ENCODE results near the gene NKAIN4.
A peak's percentile ranks its signal among the peaks of the same experiment; 100 is the strongest.

Gene NKAIN4

GRCh38 chr20:63287697-63288580 lies 33.7 kb upstream of the NKAIN4 start:
- Histone ChIP-seq H3K9me3 (ENCODE audit: control insufficient read depth, insufficient read depth, low read depth, low read length) (no peaks in the 10 kb centered on the region), H3K27me3 (ENCODE audit: control insufficient read depth, insufficient read depth, low read length) (no peaks in the 10 kb centered on the region), H3K4me3 (ENCODE audit: low read depth, low read length) (no peak overlapping the region), H3K9ac (ENCODE audit: low read length) (no peak overlapping the region), H3K36me3 (ENCODE audit: control insufficient read depth, insufficient read depth, low read length) (peaks cover 65% of the 10 kb centered on the region), H3K4me1 (ENCODE audit: control insufficient read depth, insufficient read depth, low read length) (peaks cover 9% of the 10 kb centered on the region), H3K27ac (ENCODE audit: low read depth, low read length) (no peak overlapping the region)

- H3K4me3 ChIP-seq (ENCODE audit: low read depth, low read length), result no peak overlapping the region
- H3K9ac ChIP-seq (ENCODE audit: low read length), result no peak overlapping the region
- H3K4me1 ChIP-seq (ENCODE audit: control insufficient read depth, insufficient read depth, low read length), result peaks cover 9% of the 10 kb centered on the region
- no peaks in the 10 kb centered on the region for H3K27me3 ChIP-seq (ENCODE audit: control insufficient read depth, insufficient read depth, low read length)
- H3K9me3 ChIP-seq (ENCODE audit: control insufficient read depth, insufficient read depth, low read depth, low read length), result no peaks in the 10 kb centered on the region
- H3K36me3 ChIP-seq (ENCODE audit: control insufficient read depth, insufficient read depth, low read length), result peaks cover 74% of the 10 kb centered on the region
- H3K27ac ChIP-seq (ENCODE audit: low read depth, low read length), result no peak overlapping the region
These were observed 32.8 kb upstream of the NKAIN4 start for GRCh38 chr20:63286781-63287696.

DNA sequence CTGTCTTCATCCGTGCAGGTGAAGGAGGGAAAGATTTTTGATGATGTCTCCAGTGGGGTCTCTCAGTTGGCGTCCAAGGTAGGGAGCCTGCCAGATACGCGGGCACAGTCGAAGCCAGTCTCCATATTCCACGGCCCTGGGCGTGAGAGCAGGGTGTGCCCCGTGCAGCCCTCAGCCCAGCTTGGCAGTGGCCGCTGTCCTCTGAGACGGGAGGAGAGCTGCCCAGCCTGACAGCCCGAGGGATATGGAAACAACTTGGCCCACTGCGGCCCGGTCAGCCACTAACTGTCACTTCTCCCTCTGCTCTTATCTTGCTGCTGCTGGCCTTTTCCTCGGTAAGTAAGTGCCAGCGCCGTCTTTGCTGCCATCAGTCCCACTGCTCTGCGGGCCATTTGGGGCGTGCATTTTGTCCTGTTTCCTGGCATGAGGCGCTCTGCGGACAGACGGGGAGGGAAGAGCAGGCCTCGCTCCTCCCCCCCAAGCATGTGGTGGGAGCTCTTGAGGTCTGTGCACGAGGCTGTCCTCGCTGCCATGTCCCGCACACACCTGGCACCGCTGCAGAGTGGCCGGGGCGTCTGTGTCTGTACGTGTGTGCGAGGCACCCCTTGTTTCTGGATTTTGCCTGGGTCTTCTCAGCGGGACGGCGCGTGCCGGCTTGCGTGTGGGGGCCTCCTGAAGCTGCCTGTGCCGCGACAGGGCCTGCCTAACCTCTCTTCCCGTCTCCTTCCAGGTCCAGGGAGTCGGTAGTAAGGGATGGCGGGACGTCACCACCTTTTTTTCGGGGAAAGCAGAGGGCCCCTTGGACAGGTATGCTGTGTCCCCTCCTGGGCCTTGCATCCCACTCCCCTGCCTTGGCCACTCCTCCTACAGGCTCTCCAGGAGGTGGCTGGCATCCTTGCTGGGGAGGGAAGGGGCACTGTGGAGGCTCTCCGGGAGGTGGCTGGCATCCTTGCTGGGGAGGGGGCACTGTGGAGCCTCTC lies 31.7 kb upstream of the NKAIN4 start:
- H3K4me1 ChIP-seq (ENCODE audit: control insufficient read depth, insufficient read depth, low read length), result peaks cover 7% of the 10 kb centered on the region
- no peak overlapping the region for H3K27ac ChIP-seq (ENCODE audit: low read depth, low read length)
- H3K27me3 ChIP-seq (ENCODE audit: control insufficient read depth, insufficient read depth, low read length), result no peaks in the 10 kb centered on the region
- no peak overlapping the region for H3K9ac ChIP-seq (ENCODE audit: low read length)
- no peak overlapping the region for H3K4me3 ChIP-seq (ENCODE audit: low read depth, low read length)
- H3K36me3 ChIP-seq (ENCODE audit: control insufficient read depth, insufficient read depth, low read length), result peaks cover 85% of the 10 kb centered on the region
- no peaks in the 10 kb centered on the region for H3K9me3 ChIP-seq (ENCODE audit: control insufficient read depth, insufficient read depth, low read depth, low read length)

DNA sequence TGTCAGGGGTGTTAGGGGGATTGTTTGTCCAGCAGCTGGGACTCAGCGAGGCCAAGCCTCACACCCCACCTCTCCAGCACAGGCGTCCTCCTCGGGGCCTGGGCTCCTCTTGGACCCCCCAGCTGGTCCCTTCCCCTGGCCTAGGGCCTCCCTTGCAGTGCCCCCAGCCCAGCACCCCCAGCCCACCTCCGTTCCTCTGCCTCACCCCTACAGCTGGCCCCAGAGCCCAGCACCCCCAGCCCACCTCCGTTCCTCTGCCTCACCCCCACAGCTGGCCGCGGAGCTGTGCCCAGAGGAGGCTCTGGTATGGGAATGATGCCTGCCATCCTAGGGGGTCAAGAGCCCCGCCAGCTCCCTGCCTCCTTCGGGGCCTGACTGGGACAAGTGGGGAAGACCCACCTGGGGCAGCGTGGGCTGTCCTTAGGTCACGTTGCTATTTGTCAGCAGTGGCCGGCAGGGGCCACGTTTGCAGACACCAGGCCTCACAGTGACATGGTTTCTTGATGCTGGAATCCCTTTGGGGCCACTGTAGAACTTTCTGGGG lies 30.8 kb upstream of the NKAIN4 start:
- no peak overlapping the region for H3K27ac ChIP-seq (ENCODE audit: low read depth, low read length)
- H3K4me3 ChIP-seq (ENCODE audit: low read depth, low read length), result no peak overlapping the region
- H3K9ac ChIP-seq (ENCODE audit: low read length), result no peak overlapping the region
- H3K36me3 ChIP-seq (ENCODE audit: control insufficient read depth, insufficient read depth, low read length), result peaks cover 94% of the 10 kb centered on the region
- H3K9me3 ChIP-seq (ENCODE audit: control insufficient read depth, insufficient read depth, low read depth, low read length), result no peaks in the 10 kb centered on the region
- H3K27me3 ChIP-seq (ENCODE audit: control insufficient read depth, insufficient read depth, low read length), result no peaks in the 10 kb centered on the region
- H3K4me1 ChIP-seq (ENCODE audit: control insufficient read depth, insufficient read depth, low read length), result no peaks in the 10 kb centered on the region

GRCh38 chr20:63284544-63284949 lies 30.3 kb upstream of the NKAIN4 start:
- Histone ChIP-seq H3K27ac (ENCODE audit: low read depth, low read length) (no peak overlapping the region), H3K36me3 (ENCODE audit: control insufficient read depth, insufficient read depth, low read length) (peaks cover 96% of the 10 kb centered on the region), H3K9ac (ENCODE audit: low read length) (no peak overlapping the region), H3K4me1 (ENCODE audit: control insufficient read depth, insufficient read depth, low read length) (no peaks in the 10 kb centered on the region), H3K9me3 (ENCODE audit: control insufficient read depth, insufficient read depth, low read depth, low read length) (no peaks in the 10 kb centered on the region), H3K4me3 (ENCODE audit: low read depth, low read length) (no peak overlapping the region), H3K27me3 (ENCODE audit: control insufficient read depth, insufficient read depth, low read length) (no peaks in the 10 kb centered on the region)

DNA sequence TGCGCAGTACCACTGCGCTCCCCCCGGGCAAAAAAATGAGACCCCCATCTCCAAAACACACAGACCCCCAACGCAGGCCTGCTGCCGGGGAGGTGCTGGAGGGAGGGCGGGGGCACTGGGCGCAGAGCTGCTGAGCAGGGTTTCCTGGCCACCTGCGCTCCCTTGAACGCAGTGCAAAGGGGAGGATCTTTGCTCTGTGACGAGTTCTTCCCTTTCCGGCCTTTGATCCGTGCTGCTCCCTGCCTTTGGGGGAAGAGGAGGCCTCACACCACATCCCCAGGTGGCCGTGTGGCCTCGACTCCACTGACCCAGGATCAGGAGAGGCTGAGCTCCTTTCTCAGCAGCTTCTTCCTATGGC lies 29.8 kb upstream of the NKAIN4 start:
- H3K9me3 ChIP-seq (ENCODE audit: control insufficient read depth, insufficient read depth, low read depth, low read length), result no peaks in the 10 kb centered on the region
- peaks cover 96% of the 10 kb centered on the region for H3K36me3 ChIP-seq (ENCODE audit: control insufficient read depth, insufficient read depth, low read length)
- H3K27me3 ChIP-seq (ENCODE audit: control insufficient read depth, insufficient read depth, low read length), result no peaks in the 10 kb centered on the region
- no peak overlapping the region for H3K9ac ChIP-seq (ENCODE audit: low read length)
- no peak overlapping the region for H3K4me3 ChIP-seq (ENCODE audit: low read depth, low read length)
- no peak overlapping the region for H3K27ac ChIP-seq (ENCODE audit: low read depth, low read length)
- no peaks in the 10 kb centered on the region for H3K4me1 ChIP-seq (ENCODE audit: control insufficient read depth, insufficient read depth, low read length)

GRCh38 chr20:63283397-63284082 lies 29.3 kb upstream of the NKAIN4 start:
- Histone ChIP-seq H3K9me3 (ENCODE audit: control insufficient read depth, insufficient read depth, low read depth, low read length) (no peaks in the 10 kb centered on the region), H3K27ac (ENCODE audit: low read depth, low read length) (no peak overlapping the region), H3K9ac (ENCODE audit: low read length) (no peak overlapping the region), H3K4me1 (ENCODE audit: control insufficient read depth, insufficient read depth, low read length) (no peaks in the 10 kb centered on the region), H3K27me3 (ENCODE audit: control insufficient read depth, insufficient read depth, low read length) (no peaks in the 10 kb centered on the region), H3K36me3 (ENCODE audit: control insufficient read depth, insufficient read depth, low read length) (peaks cover 96% of the 10 kb centered on the region), H3K4me3 (ENCODE audit: low read depth, low read length) (no peak overlapping the region)

GRCh38 chr20:63282946-63283345 lies 28.7 kb upstream of the NKAIN4 start:
- no peak overlapping the region for H3K27ac ChIP-seq (ENCODE audit: low read depth, low read length)
- no peak overlapping the region for H3K4me3 ChIP-seq (ENCODE audit: low read depth, low read length)
- peaks cover 96% of the 10 kb centered on the region for H3K36me3 ChIP-seq (ENCODE audit: control insufficient read depth, insufficient read depth, low read length)
- H3K4me1 ChIP-seq (ENCODE audit: control insufficient read depth, insufficient read depth, low read length), result no peaks in the 10 kb centered on the region
- no peaks in the 10 kb centered on the region for H3K27me3 ChIP-seq (ENCODE audit: control insufficient read depth, insufficient read depth, low read length)
- H3K9ac ChIP-seq (ENCODE audit: low read length), result peak overlapping the region; percentile 39
- no peaks in the 10 kb centered on the region for H3K9me3 ChIP-seq (ENCODE audit: control insufficient read depth, insufficient read depth, low read depth, low read length)

DNA sequence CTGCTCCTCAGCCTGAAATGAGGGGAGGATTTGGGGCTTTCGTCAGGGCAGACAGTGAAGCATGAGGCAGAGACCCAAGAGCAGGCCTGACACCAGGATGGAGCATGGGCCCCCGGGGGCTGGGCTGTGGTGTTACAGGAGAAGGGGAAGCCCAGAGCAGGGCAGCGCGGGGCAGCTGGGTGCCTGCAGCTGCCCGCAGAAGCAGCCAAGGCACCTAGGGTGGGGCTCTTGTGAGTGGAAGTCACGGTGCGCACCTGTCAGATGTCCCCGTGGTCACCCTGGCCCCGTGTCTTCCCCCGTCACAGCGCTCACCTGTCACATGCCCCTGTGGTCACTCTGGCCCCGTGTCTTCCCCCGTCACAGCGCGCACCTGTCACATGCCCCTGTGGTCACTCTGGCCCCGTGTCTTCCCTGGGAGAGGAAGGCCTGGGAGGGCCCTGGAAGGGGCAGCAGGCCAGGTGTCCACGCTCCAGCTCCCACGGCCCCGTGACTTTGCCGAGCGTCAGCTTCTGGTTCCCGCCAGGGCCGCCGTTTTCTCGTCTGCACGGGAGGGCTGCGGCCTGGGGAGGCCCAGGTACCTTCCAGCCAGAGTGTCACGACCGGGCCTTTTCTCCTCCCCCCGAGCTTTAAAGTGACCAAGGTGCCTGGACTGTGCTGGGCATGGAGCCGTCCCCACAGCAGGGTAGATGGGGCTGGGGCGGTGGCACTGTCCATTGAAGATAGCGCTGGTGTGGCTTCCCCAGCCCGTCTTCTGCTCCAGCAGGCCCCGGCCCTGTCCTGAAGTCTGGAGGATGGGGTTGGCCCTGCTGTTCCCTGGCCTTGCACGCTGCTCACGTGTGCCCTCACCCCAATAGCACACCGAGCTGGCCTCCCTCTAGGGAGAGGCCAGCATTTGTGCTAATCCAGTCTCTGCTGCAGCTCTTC lies 27.7 kb upstream of the NKAIN4 start:
- no peaks in the 10 kb centered on the region for H3K27me3 ChIP-seq (ENCODE audit: control insufficient read depth, insufficient read depth, low read length)
- no peak overlapping the region for H3K9ac ChIP-seq (ENCODE audit: low read length)
- H3K27ac ChIP-seq (ENCODE audit: low read depth, low read length), result no peak overlapping the region
- H3K4me3 ChIP-seq (ENCODE audit: low read depth, low read length), result no peak overlapping the region
- H3K36me3 ChIP-seq (ENCODE audit: control insufficient read depth, insufficient read depth, low read length), result peaks cover 96% of the 10 kb centered on the region
- H3K9me3 ChIP-seq (ENCODE audit: control insufficient read depth, insufficient read depth, low read depth, low read length), result no peaks in the 10 kb centered on the region
- no peaks in the 10 kb centered on the region for H3K4me1 ChIP-seq (ENCODE audit: control insufficient read depth, insufficient read depth, low read length)
